OCI-LY3 (cell line): ENCODE data around the gene STON2.

ENCODE experiments used
- EZH2phosphoT487 ChIP-seq: fragments of 200-600 bp; shearing (Covaris generic); IDR thresholded peaks from 2 replicates; pipeline ENCODE4 v1.6.1; 2018; ENCODE audit warnings: antibody characterized with exemption, mixed run types, low read depth
- TF ChIP-seq, protein P1 (sequence below): fragments of 200-600, 300-600 bp; sonication (generic); IDR thresholded peaks from 2 replicates; pipeline ENCODE4 v1.5.1; 2014; ENCODE audit warnings: antibody characterized with exemption, low read length, low read depth

DNA sequence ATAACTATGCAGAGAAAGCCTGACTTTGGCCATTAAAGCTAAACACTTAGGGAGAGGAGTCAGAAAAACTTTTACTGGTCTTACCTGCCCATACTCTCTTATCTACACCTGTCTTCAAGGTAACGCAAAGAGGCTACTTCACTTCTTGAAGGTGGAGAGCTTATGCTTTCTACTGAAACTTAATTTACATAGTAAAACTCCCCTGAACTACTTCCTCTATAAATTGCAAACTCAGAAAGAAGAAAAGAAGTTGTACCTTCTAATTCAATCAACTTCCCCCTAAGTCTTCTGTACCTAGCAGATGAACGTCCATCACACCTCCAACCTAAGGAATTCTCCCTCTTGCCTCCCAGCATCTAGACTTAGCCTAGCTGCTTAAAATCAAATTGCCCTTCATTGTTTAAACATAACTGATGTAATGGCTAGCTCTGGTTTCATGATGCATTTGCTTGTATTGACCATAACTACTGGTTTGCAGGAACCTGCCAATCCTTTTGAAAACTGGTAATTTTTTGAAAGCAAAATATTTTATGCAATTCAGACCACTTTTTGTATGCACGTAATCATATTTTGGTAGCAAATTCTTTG, 87.7 kb downstream of the STON2 start:
- TF ChIP-seq, protein P1, sequence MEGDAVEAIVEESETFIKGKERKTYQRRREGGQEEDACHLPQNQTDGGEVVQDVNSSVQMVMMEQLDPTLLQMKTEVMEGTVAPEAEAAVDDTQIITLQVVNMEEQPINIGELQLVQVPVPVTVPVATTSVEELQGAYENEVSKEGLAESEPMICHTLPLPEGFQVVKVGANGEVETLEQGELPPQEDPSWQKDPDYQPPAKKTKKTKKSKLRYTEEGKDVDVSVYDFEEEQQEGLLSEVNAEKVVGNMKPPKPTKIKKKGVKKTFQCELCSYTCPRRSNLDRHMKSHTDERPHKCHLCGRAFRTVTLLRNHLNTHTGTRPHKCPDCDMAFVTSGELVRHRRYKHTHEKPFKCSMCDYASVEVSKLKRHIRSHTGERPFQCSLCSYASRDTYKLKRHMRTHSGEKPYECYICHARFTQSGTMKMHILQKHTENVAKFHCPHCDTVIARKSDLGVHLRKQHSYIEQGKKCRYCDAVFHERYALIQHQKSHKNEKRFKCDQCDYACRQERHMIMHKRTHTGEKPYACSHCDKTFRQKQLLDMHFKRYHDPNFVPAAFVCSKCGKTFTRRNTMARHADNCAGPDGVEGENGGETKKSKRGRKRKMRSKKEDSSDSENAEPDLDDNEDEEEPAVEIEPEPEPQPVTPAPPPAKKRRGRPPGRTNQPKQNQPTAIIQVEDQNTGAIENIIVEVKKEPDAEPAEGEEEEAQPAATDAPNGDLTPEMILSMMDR: no peak
- no peak for TF ChIP-seq EZH2phosphoT487
